M059J (cell line): ENCODE results near the gene RBBP5. TPM values are rescaled to one million over a fixed set of nuclear protein-coding genes. Genes with fewer than 3 reads are reported as not detected.
"Not testable (repeated sequence)": the region's sequence is repeated elsewhere in the genome, so short reads cannot be mapped to it uniquely, and the experiment has no call there.

Experiments used
- DNase-seq: peaks from one replicate; pipeline ENCODE4 v3.0.0-alpha.2; 2012; ENCODE audit warnings: low read depth
- total RNA-seq: library from RNA; depleted of rRNA; stranded (reverse); fragments of >200 nt; shearing (Covaris generic); gene quantifications from 2 replicates; pipeline ENCODE4 v1.2.3, GENCODE V29; 2014; rRNA removed

The RBBP5 gene, protein sequence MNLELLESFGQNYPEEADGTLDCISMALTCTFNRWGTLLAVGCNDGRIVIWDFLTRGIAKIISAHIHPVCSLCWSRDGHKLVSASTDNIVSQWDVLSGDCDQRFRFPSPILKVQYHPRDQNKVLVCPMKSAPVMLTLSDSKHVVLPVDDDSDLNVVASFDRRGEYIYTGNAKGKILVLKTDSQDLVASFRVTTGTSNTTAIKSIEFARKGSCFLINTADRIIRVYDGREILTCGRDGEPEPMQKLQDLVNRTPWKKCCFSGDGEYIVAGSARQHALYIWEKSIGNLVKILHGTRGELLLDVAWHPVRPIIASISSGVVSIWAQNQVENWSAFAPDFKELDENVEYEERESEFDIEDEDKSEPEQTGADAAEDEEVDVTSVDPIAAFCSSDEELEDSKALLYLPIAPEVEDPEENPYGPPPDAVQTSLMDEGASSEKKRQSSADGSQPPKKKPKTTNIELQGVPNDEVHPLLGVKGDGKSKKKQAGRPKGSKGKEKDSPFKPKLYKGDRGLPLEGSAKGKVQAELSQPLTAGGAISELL
- 25.5 and 27.6 TPM in 2 replicates for total RNA-seq

GRCh38 chr1:205121660-205122488, at the start of gene RBBP5:
Gene RBBP5, minus strand, starts transcription at chr1:205121978. Its CDS starts 105 bp downstream, at chr1:205121873.
- peak; percentile 94 for DNase-seq

GRCh38 chr1:205171369-205171768, 49.6 kb upstream of the RBBP5 start:
- DNase-seq = no peak

GRCh38 chr1:205170532-205171269, 48.9 kb upstream of the RBBP5 start:
- no peak for DNase-seq

DNA sequence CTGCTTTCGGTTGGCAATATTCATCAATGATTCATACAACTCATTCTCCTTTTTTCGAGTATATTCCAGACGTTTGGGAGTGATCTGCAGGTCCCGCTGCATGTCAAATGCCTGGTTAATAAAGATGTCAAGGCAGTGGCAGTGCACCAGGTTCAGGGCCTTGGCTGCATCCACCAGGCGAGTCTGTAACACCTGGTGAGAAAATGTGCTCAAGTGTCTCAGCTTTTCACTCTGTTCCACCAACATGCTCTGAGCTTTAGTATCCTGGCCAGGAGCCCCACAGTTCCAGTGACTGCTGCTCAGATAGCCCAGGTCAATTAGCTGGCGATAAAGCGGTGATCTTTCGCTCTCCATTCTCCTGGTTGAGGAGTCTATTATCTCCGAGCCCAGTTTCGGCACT, 47.5 kb upstream of the RBBP5 start:
- DNase-seq = no peak

DNA sequence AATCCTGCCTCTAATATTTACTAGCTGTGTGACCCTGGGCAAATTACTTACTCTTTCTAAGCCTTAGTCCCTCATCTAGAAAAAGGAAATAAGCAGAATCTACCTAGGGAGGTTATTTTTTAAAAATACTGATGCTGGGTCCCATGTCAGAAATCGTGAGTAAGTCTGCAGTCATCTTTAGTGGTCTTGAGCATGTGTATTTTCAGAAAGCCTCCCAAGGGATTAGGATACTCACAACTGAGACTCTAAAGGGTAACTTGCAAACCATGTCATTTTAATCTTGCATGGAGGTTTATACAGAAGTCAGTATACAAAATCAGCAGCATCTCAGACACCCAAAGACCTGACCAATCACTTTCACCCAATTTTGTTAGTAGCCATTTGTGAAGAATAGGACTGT, 46.5 kb upstream of the RBBP5 start:
- DNase-seq = no peak

GRCh38 chr1:205162301-205162700, 40.5 kb upstream of the RBBP5 start:
- peak; percentile 33 for DNase-seq

DNA sequence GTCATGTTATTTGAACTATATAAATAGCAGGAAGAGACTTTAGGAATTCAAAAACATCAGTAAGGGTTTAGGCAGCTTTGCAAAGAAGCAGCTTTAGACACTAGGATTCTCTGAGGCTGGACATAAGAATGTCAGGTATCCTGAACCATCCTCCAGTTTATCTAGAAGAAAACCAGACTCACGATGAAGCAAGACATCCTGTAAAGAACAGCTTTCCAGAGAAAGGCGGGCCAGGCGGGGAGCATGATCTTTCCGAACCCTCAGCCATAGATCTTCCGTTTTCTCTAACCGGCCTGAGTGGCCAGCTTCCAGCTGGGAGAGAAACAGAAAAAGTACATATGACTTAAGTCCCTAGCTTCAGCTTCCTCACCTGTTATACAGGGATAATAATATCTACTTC, 39.3 kb upstream of the RBBP5 start:
- DNase-seq = no peak

GRCh38 chr1:205158048-205158616, 36.4 kb upstream of the RBBP5 start:
- DNase-seq = no peak

GRCh38 chr1:205155665-205156377, 34.0 kb upstream of the RBBP5 start:
- not testable (repeated sequence) for DNase-seq

GRCh38 chr1:205152505-205152904, 30.7 kb upstream of the RBBP5 start:
- DNase-seq = no peak

GRCh38 chr1:205150651-205151428, 29.1 kb upstream of the RBBP5 start:
- no peak for DNase-seq

- peak; percentile 71 for DNase-seq
These were observed 25.5 kb upstream of the RBBP5 start for GRCh38 chr1:205147191-205147835.

GRCh38 chr1:205144751-205145150, 23.0 kb upstream of the RBBP5 start:
- peak; percentile 60 for DNase-seq

DNA sequence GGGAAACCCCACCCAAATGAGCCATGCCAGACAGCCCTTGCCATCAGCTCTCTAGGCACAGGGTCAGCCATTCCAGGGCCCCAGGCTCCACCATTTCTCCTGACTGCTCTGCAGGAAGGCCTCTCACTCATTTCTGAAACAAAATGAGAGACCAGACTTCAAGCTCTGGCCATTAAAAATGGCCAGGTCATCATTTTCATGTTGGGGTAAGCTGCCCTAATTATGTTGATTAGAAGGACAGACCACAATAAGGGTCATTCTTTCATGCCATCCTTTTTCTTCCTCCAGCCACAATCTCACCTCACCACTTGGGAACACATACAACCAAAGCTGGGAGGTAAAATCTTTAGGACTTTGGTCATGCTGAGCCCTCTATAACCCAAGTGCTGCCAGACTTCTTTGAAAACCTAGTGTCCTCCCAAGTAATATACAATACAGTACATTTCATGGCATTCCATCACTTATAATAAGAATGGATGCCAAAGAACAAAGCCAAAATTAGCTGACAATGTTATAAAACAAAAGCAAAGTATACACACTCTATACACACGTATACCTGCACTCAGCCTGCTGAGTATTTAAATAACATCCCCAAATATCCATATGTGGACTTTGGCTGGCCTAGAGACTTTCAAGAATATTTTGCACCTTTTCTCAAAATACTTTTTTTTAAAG, 22.4 kb upstream of the RBBP5 start:
- no peak for DNase-seq

DNA sequence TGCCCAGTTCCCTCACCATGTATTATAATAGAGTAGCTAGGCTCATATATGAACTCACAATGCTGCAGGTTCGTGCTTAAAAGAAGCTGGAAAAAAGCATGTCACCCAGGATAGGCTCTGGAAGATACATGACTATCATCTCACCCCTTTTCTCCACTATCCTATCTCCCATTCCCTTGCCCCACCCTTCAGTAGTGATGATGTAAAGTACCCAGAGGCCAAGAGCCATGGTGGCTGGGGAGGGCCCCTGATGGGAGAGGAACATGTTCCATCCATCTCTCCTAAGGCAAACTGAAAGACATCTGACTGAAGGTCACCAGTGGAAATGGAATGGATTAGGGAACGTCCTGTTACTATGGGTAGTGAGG, 20.3 kb upstream of the RBBP5 start:
- DNase-seq = no peak

DNA sequence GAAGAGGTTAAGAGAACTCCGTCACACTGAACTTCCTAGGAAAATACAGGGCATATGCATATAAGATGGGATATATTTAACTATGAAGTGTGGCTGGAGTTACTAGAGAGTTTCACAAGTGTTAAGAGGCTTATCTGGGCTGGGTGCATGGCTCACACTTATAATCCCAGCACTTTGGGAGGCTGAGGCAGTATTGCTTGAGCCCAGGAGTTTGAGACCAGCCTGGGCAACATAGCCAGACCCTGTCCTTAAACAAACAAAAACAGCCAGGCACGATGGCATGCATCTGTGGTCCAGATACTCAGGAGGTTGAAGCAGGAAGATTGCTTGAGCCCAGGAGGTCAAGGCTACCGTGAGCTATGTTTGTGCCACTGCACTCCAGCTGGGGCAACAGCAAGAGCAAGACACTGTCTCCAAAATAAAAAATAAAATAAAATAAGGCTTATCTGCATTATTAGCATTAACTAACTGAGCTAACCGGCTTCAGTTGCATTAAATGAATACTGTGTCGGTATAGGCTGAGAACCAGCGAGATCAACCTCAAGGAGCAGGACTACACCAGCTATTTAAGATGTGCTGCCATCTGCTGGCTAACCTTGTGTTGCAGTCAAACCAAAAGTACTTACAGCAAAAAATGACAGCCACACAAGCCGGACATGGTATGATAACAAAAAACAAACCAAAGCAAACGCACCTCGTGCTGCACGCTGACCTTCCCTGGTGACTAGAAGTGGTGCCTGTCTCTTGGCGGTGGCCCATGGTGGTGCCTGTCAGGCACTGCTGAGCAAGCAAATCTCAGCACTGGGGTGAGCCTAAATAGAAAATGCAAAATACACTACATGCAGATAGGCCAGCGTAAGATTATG, 19.7 kb upstream of the RBBP5 start:
- DNase-seq = peak; percentile 77

DNA sequence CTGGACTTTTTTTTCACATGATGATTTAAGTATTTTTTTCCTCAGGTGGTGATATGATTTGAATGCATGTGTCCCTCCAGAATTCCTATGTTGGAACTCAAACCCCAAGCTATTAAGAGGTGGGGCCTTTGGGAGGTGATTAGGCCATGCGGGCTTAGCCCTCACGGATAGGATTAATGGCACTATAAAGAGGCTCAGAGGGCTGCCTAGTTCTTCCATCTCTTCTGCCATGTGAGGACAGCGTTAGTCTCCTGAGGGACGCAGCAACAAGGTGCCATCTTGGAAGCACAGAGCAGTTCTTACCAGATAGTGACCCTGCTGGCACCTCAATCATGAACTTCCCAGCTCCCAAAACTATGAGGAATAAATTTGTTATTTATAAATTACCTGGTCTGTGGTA, 18.3 kb upstream of the RBBP5 start:
- no peak for DNase-seq

DNA sequence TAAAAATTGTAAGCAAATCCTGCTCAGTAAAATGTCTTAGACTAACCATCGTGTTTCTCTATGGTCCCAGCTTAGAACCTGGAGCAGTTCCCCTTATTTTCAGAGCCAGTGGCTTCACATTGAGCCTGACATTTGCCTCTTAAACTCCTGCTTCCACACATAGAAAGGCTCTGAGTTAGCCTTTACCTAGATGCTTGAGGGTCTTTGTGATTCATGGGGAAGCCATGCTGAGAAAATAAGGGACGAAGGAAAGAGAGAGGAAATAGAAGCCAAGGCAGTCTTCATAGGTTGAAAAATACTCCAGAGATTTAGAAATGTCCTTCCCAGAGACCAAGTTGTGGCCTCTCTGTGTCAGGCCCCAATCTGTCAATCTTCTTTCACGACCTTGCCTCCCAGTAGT, 16.1 kb upstream of the RBBP5 start:
- no peak for DNase-seq
